Stimulated activated CD8-positive, alpha-beta memory T cell treated with anti-CD3 and anti-CD28 coated beads, Interleukin-15, amount 100 ng/mL, for 24 hours (primary cell): ENCODE results near the gene SVOP.
"Not testable (repeated sequence)": the region's sequence is repeated elsewhere in the genome, so short reads cannot be mapped to it uniquely, and the experiment has no call there.

Experiments used
- DNase-seq: peaks from one replicate; pipeline ENCODE4 v3.0.0-alpha.2; 2020; ENCODE audit warnings: low read depth

The SVOP gene

GRCh38 chr12:109033239-109034196 is 12.7 kb upstream of the SVOP start:
- DNase-seq = no peak

DNA sequence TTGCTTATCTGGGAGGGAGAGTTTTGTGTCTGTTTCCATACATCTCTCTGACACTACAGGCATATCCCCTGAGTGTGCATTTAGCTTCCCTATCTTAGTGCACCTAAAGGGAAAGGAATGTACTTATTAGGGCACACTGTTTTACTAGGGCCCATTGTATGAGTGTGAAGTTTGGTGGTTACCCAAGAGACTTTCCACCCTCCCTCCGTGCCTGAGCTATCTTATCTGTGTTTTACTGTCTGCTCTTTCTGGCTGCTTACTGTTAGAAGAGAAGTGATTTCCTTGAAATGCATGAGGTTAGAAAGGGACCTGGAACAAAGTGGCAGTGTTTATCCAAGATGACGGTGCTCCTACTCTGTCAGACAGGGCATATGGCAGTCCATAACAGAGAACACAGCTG is 8.5 kb upstream of the SVOP start:
- DNase-seq = no peak

- DNase-seq = not testable (repeated sequence)
Measured at GRCh38 chr12:109028624-109029023, 7.8 kb upstream of the SVOP start.

DNA sequence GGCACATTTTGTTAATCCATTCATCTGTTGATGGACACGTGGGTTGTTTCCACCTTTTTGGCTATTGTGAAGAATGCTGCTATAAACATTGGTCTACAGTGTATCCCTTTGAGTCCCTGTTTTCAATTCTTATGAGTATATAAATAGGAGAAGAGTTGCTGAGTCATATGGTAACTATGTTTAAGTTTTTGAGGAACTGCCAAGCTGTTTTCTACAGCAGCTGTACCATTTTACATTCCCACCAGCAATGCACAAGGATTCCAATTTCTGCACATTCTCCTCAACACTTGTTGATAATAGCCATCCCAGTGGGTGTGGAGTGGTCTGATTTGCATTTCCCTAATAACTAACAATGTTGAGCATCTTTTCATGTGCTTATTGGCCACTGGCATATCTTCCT is 6.9 kb upstream of the SVOP start:
- DNase-seq = no peak

DNA sequence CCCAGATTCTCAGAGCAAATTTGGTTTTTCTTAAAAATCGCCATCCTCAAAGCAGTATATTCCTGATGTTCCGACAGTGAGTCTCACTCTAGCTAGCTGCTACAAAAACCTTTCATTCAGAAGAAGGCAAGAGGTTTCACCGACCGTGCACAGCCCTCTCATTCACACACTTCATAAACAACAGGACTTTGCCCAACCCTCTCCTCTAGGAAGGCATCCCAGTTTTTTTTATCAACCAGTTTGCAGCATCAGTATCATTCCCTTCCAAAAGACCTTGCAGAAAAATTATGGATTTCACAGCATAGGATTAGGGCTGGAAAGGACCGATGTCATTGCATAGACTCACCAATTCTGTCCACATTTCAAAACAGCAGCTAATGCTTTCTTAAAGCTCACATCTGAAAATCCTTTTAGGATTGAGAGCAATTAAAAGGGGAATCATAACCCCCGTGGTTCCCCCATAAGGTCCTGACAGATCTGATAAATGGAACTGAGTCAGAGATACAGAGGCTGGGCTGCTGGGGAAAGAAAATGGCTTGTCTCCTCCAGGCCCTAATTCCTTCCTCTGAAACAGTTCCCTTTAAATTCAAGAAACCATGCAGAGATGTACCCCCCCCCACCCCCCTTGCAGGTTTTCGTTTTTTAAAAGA is 597 bp downstream of the SVOP start:
- no peak for DNase-seq

GRCh38 chr12:109018296-109018695 is 2.6 kb downstream of the SVOP start:
- DNase-seq = no peak

- DNase-seq = no peak
Measured at GRCh38 chr12:109016978-109017377, 3.9 kb downstream of the SVOP start.

GRCh38 chr12:109016016-109016415 is 4.9 kb downstream of the SVOP start:
- DNase-seq = no peak

DNA sequence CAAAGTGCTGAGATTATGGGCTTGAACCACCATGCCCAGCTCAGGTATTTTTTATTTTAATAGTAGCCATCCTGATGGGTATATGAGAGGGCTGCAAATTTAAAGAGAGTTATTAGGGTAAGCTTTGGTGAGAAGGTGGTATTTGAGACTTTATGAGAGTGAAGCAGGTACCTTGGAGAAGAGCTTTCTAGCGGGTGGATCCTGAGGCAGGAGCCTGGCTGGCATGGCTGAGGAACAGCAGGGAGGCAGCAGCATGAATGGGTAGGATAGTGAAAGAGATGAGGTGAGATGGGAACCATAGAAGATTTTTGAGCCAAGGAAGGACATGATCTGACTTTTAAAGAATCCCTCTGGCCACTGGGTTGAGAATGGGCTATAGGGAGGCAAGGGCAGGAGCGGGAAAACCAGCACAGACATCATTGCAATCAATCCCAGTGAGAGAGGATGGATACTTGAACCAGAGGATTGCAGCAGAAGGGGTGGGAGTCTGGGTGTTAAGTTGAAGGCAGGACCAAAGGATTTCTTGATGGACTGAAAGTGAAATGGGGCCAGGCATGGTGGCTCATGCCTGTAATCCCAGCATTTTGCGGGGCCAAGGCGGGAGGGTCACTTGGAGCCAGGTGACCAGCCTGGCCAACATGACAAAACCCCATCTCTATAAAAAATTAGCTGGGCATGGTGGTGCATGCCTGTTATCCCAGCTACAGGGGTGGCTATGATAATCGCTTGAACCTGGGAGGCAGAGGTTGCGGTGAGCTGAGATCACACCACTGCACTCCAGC is 5.7 kb downstream of the SVOP start:
- no peak for DNase-seq

GRCh38 chr12:109010259-109010658 is 10.6 kb downstream of the SVOP start:
- DNase-seq = no peak

- no peak for DNase-seq
Measured at GRCh38 chr12:109009766-109010165, 11.1 kb downstream of the SVOP start.

DNA sequence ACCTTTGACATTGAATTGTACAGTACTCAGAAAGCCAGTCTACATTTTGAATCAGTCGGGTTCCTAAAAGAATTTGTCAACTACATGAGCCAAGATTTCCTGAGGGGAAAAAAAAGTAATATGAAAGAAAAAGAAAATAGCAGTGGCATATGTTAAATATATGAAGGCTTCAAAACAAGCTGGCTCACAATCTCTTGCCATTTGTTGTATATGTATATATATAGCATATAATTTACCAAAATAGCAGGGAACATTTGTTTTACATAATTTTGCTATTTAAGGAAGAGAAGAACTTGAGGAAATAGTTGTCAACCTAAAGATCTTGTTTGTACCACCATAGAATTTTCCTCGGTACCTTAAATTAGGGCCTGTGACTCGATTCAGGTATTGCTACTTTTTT is 16.9 kb downstream of the SVOP start:
- no peak for DNase-seq

DNA sequence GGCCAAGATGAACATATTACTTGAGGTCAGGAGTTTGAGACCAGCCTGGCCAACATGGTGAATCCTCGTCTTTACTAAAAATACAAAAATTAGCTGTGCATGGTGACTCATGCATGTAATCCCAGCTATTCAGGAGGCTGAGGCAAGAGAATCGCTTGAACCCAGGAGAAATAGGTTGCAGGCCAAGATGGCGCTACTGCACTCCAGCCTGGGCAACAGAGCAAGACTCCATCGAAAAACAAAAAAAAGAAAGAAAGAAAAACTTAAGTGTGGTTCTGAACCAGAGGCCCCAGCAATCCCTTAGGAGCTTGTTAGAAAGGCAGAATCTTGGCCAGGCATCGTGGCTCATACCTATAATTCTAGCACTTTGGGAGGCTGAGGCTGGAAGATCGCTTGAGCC is 24.5 kb downstream of the SVOP start:
- DNase-seq = no peak

DNA sequence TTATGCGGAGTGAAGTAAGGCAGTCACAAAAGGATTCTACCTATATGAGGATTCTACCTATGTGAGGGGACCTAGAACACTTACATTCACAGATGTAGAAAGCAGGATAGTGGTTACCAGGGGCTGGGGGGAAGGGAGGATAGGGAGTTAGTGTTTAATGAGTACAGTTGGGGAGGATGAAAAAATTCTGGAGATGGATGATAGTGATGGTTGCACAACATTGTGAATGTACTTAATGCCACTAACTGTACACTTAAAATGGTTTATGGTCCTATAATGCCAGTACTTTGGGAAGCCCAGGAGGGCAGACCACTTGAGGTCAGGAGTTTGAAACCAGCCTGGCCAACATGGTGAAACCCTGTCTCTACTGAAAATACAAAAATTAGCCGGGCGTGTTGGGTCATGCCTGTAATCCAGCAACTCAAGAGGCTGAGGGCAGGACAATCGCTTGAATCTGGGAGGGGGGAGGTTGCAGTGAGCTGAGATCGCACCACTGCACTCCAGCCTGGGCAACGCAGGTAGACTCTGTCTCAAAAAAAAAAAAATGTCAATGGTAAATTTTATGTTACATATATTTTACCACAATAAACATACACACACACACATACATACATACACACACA is 25.4 kb downstream of the SVOP start:
- DNase-seq = no peak

GRCh38 chr12:108990103-108990502 is 30.8 kb downstream of the SVOP start:
- DNase-seq = not testable (repeated sequence)

GRCh38 chr12:108989376-108989775 is 31.5 kb downstream of the SVOP start:
- DNase-seq = no peak

- no peak for DNase-seq
Measured at GRCh38 chr12:108985750-108986149, 35.1 kb downstream of the SVOP start.

DNA sequence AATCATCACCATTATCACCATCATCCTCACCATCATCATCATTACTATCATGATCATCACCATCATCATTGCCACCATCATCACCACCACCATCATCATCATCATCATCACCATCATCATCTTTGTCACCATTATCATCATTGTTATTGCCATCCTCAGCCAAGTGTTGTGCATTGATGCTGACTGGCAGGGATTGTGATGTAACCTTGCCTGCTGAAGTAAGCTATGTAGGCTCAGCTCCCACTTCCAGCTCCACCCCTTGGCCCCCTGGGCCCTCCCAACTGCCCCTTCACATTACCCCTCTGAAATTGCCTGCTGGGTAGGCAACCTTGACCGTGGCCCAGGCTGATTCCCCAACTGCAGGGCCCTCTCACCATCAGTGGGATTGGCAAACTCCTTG is 37.6 kb downstream of the SVOP start:
- DNase-seq = no peak

DNA sequence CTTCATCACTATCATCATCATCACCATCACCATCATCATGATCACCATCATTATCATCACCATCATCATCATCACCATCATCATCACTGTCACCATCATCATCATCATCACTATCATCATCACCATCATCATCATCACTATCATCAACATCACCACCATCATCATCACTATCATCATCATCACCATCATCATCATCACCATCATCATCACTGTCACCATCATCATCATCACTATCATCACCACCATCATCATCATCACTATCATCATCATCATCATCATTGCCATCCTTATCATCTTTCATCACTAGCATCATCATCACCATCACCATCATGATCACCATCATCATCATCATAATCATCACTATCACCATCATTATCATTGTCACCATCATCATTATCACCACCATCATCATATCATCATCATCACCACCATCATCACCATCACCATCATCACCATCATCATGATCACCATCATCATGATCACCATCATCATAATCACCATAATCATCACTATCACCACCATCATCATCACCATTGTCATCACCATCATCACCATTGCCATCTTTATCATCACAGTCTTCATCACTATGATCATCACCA is 38.1 kb downstream of the SVOP start:
- no peak for DNase-seq

DNA sequence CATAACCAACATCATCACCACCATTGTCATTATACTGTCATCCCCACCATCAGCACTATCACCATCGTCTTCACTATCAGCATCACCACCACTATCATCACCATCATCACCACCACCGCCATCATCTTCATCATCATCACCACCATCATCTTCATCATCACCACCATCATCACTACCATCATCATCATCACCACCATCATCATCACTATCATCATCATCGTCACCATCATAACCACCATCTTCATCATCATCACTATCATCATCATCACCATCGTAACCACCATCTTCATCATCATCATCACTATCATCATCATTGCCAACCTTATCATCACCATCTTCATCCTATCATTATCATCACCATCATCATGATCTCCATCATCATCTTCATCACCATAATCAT is 39.0 kb downstream of the SVOP start:
- DNase-seq = no peak

DNA sequence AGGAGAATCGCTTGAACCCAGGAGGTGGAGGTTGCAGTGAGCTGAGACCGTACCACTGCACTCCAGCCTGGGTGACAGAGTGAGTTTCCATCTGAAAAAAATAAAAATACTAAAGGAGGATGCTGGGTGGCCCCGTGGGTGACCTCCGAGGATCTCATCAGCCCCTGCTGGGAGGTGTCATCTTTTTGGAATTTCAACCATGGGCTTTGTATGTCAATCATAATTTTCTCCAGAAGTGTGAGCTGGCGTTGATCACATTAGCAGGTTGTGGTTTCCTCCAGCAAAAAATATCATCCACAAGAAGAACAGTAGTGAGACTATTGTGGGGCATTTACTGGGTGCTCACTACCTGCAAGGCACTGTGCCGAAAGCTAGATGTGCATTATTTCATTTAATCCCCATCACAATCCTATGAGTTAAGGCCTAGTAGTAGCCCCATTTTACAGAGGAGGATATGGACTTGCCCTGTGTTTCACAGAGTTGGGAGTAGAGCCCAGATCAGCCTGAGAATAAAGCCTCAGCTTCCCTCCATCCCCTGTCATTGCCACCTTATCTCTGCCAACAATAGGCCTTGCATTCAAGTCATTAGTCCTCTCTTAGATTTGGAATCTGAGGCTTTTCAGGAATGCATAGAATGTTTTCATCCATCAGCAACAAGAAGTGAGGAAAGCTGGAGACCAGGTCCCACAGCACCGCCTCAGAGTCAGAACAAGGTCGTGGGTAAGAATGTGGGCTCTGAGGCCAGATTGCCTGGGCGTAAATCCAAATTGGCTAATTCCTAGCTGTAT is 39.8 kb downstream of the SVOP start:
- DNase-seq = no peak
